SK-N-SH treated with all-trans-retinoic acid at 6 μM for 48 hours (cell line): ENCODE results near the gene SYT10.

Experiments
- ARNTL ChIP-seq: fragments of 450-650 bp; formaldehyde crosslinking; IDR thresholded peaks from 2 replicates; pipeline ENCODE4 v1.5.0; 2020; ENCODE audit warnings: low read depth, mild to moderate bottlenecking, moderate library complexity, borderline replicate concordance
- GLIS3 ChIP-seq: fragments of 250-450 bp; sonication (Bioruptor Pico); IDR thresholded peaks from 2 replicates; pipeline ENCODE4 v1.5.0; 2020; ENCODE audit warnings: mild to moderate bottlenecking, moderate library complexity
- POU6F1 ChIP-seq: fragments of 250-450 bp; sonication (Bioruptor Pico); IDR thresholded peaks from 2 replicates; pipeline ENCODE4 v1.8.0; 2021; ENCODE audit warnings: low read depth, mild to moderate bottlenecking, moderate library complexity, borderline replicate concordance
- TOX ChIP-seq: fragments of 250-450 bp; sonication (Bioruptor Pico); IDR thresholded peaks from 2 replicates; pipeline ENCODE4 v1.8.0; 2021; ENCODE audit warnings: mild to moderate bottlenecking, moderate library complexity, borderline replicate concordance
- TSHZ2 ChIP-seq: fragments of 250-450 bp; sonication (Bioruptor Pico); IDR thresholded peaks from 2 replicates; pipeline ENCODE4 v1.5.0; 2020; ENCODE audit warnings: mild to moderate bottlenecking, moderate library complexity
- ZNF565 ChIP-seq: fragments of 450-650 bp; formaldehyde crosslinking; conservative IDR thresholded peaks from 2 replicates; pipeline ENCODE4 v1.5.0; 2020; ENCODE audit warnings: low read depth, mild to moderate bottlenecking, moderate library complexity
- ZNF70 ChIP-seq: fragments of 450-650 bp; formaldehyde crosslinking; IDR thresholded peaks from 2 replicates; pipeline ENCODE4 v1.5.0; 2020; ENCODE audit warnings: mild to moderate bottlenecking, moderate library complexity
- TF ChIP-seq, protein P1 (sequence below): fragments of 250-450 bp; sonication (Bioruptor Pico); IDR thresholded peaks from 2 replicates; pipeline ENCODE4 v1.5.1; 2020; ENCODE audit warnings: low read depth, mild to moderate bottlenecking, moderate library complexity
- TF ChIP-seq, protein P2 (sequence below): fragments of 250-450 bp; sonication (Bioruptor Pico); IDR thresholded peaks from 2 replicates; pipeline ENCODE4 v1.8.0; 2020; ENCODE audit warnings: mild to moderate bottlenecking, moderate library complexity, borderline replicate concordance

DNA sequence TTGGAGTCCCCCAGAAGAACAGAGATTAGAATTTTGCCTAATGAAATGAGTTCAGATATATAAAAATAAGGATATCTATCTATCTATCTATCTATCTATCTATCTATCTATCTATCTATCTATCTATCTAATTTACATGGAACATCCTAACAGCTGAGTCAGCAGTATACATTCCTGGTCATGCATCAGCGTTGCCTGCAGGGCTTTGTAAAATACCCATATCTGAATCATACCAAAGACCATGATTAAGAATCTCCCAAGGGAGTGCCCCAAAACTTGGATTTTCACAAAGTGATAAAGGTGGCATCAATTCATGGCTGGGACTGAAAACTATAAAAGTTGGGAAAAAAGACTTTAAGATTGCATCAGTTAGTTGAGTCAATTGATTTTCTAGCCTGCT is 32.7 kb upstream of the SYT10 start:
- TF ChIP-seq GLIS3 (CRISPR knock-in tag) (no peak), TOX (no peak), ZNF565 (CRISPR knock-in tag) (no peak), TSHZ2 (CRISPR knock-in tag) (no peak), POU6F1 (CRISPR knock-in tag) (no peak), ARNTL (CRISPR knock-in tag) (no peak), ZNF70 (no peak)
- TF ChIP-seq, protein P1, sequence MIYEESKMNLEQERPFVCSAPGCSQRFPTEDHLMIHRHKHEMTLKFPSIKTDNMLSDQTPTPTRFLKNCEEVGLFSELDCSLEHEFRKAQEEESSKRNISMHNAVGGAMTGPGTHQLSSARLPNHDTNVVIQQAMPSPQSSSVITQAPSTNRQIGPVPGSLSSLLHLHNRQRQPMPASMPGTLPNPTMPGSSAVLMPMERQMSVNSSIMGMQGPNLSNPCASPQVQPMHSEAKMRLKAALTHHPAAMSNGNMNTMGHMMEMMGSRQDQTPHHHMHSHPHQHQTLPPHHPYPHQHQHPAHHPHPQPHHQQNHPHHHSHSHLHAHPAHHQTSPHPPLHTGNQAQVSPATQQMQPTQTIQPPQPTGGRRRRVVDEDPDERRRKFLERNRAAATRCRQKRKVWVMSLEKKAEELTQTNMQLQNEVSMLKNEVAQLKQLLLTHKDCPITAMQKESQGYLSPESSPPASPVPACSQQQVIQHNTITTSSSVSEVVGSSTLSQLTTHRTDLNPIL (CRISPR knock-in tag): no peak
- TF ChIP-seq, protein P2, sequence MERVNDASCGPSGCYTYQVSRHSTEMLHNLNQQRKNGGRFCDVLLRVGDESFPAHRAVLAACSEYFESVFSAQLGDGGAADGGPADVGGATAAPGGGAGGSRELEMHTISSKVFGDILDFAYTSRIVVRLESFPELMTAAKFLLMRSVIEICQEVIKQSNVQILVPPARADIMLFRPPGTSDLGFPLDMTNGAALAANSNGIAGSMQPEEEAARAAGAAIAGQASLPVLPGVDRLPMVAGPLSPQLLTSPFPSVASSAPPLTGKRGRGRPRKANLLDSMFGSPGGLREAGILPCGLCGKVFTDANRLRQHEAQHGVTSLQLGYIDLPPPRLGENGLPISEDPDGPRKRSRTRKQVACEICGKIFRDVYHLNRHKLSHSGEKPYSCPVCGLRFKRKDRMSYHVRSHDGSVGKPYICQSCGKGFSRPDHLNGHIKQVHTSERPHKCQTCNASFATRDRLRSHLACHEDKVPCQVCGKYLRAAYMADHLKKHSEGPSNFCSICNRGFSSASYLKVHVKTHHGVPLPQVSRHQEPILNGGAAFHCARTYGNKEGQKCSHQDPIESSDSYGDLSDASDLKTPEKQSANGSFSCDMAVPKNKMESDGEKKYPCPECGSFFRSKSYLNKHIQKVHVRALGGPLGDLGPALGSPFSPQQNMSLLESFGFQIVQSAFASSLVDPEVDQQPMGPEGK (CRISPR knock-in tag): no peak
